Measurements from ENCODE around the gene TPPP2. TPM values are rescaled to one million over a fixed set of nuclear protein-coding genes. Genes with fewer than 3 reads are reported as not detected.
"Not testable (repeated sequence)": the region's sequence is repeated elsewhere in the genome, so short reads cannot be mapped to it uniquely, and the experiment has no call there.

TPPP2 gene
- total RNA-seq, 1 donor from 2014 or later, result not detected

DNA sequence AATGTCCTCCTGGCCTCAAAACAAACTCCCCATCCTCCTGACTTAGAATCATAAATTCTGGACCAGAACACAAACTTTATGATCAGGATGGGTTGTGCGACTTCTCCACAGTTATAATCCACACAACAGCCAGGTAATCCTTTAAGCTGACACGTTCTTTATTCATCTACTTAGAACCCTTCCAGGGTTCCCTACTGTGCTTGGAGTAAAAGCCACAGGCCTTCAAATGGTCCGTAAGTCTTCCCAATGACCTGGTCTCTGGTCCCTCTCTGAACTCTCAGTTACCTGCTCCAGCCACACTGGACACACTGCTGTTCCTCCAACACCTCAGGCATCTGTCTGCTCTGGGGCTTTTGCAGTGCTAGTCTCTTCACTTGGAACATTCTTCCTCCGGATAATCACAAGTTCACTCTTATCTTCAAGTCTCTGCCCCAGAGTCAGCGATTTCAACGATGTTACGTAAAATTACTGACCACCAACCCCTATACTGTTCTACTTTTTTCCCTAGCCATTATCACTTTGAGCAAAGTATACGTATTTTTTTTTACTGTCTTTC lies 10.4 kb downstream of the TPPP2 start:
- no peak overlapping the region for H3K27ac ChIP-seq
- no peak overlapping the region for H3K4me3 ChIP-seq
- peaks cover 5 to 16% of the 10 kb centered on the region in 2 donors for H3K4me1 ChIP-seq
- H3K36me3 ChIP-seq, result no peaks in the 10 kb centered on the region
- intact Hi-C loops (cut with DNase I), result loop anchor here (1.0 to 5.0 kb wide), 2 partner anchors 26 to 183 kb away; no protein-coding TSS in a partner anchor
- DNase-seq (ENCODE audit: low spot score in 2 of 2), result no peak
- H3K27me3 ChIP-seq, result no peaks in the 10 kb centered on the region
- no peaks in the 10 kb centered on the region for H3K9me3 ChIP-seq
- TF ChIP-seq, protein P1, sequence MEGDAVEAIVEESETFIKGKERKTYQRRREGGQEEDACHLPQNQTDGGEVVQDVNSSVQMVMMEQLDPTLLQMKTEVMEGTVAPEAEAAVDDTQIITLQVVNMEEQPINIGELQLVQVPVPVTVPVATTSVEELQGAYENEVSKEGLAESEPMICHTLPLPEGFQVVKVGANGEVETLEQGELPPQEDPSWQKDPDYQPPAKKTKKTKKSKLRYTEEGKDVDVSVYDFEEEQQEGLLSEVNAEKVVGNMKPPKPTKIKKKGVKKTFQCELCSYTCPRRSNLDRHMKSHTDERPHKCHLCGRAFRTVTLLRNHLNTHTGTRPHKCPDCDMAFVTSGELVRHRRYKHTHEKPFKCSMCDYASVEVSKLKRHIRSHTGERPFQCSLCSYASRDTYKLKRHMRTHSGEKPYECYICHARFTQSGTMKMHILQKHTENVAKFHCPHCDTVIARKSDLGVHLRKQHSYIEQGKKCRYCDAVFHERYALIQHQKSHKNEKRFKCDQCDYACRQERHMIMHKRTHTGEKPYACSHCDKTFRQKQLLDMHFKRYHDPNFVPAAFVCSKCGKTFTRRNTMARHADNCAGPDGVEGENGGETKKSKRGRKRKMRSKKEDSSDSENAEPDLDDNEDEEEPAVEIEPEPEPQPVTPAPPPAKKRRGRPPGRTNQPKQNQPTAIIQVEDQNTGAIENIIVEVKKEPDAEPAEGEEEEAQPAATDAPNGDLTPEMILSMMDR (IDR thresholded peaks at IDR 0.05), result no peak

DNA sequence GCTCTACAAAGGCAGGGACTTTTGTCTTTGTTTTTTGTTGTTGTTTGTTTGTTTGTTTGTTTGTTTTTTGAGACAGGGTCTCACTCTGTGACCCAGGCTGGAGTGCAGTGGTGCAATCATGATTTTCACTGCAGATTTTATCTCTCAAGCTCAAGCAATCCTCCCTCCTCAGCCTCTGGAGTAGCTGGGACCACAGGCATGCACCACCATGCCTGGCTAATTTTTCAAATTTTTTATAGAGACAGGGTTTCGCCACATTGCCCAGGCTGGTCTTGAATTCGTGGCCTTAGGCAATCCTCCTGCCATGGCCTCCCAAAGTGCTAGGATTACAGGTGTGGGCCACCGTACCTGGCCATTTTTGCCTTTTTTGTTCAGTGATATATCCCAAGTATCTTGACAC lies 10.9 kb downstream of the TPPP2 start:
- intact Hi-C loops (cut with DNase I), result loop anchor here (1.0 to 5.0 kb wide), 2 partner anchors 27 to 184 kb away; no protein-coding TSS in a partner anchor
- H3K27me3 ChIP-seq; H3K4me3 ChIP-seq; H3K36me3 ChIP-seq; H3K9me3 ChIP-seq; DNase-seq (ENCODE audit: low spot score in 2 of 2); H3K27ac ChIP-seq: not testable (repeated sequence)
- peaks cover 5 to 16% of the 10 kb centered on the region in 2 donors for H3K4me1 ChIP-seq

DNA sequence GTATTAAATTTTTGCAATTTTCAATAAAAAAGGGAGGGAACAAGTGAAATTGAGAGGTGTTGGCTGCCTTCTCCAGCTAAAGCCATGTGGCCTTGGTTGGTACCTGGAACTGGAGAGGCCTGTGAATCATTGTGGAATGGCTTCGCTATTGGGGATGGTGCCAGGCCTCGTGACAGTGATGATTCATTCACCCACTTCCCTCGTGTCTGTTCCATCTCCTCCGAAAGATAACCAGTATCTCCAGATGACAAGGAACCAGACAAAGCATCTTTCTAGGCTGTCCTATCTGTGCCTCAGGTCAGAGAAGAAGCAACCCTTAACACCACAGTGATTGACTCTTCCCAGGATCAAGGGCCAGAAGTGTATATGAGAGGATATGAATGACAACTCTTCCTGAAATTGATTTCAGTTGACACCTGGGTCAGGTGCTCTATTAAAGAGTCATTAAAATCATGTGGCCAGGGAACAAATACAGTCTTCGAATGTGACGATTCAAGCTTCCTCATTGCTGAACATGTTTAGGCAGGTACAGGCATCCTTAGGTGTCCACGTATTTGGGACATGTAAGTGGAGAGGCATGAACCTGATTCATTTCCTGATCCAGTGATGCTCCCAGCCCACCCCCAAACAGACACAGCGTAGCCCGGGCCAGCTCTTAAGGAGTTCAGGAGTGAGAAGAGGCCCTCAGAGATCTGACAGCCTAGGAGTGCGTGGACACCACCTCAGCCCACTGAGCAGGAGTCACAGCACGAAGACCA lies 11.8 kb downstream of the TPPP2 start, which contains the start of gene RNASE7:
RNASE7 (plus strand) TSS at position 687 of the 758 bp plus-strand sequence. CDS start 631 bp downstream, outside the sequence.
- Histone ChIP-seq H3K27me3 (no peaks in the 10 kb centered on the region), H3K4me3 (no peak within 1 kb of the TSS), H3K9me3 (no peaks in the 10 kb centered on the region), H3K36me3 (no peaks in the 10 kb centered on the region), H3K27ac (no peak within 1 kb of the TSS), H3K4me1 (peaks cover 5 to 16% of the 10 kb centered on the region in 2 donors)
- intact Hi-C loops (cut with DNase I), result loop anchor here (5.0 kb wide), 1 partner anchor 185 kb away; no protein-coding TSS in a partner anchor
- DNase-seq (ENCODE audit: low spot score in 2 of 2), result no peak
- TF ChIP-seq, protein P1 (IDR thresholded peaks at IDR 0.05), result no peak

DNA sequence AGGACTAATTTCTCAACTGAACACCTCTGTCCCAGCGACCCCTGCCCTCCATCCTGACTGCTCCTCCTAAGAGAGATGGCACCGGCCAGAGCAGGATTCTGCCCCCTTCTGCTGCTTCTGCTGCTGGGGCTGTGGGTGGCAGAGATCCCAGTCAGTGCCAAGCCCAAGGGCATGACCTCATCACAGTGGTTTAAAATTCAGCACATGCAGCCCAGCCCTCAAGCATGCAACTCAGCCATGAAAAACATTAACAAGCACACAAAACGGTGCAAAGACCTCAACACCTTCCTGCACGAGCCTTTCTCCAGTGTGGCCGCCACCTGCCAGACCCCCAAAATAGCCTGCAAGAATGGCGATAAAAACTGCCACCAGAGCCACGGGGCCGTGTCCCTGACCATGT lies 12.9 kb downstream of the TPPP2 start:
- TF ChIP-seq, protein P1 (IDR thresholded peaks at IDR 0.05), result no peak
- intact Hi-C loops (cut with DNase I), result loop anchor here (5.0 kb wide), 1 partner anchor 186 kb away; no protein-coding TSS in a partner anchor
- no peak overlapping the region for H3K4me3 ChIP-seq
- no peak for DNase-seq (ENCODE audit: low spot score in 2 of 2)
- H3K36me3 ChIP-seq, result no peaks in the 10 kb centered on the region
- H3K9me3 ChIP-seq, result no peaks in the 10 kb centered on the region
- peaks cover 5 to 16% of the 10 kb centered on the region in 2 donors for H3K4me1 ChIP-seq
- H3K27me3 ChIP-seq, result no peaks in the 10 kb centered on the region
- H3K27ac ChIP-seq, result no peak overlapping the region

DNA sequence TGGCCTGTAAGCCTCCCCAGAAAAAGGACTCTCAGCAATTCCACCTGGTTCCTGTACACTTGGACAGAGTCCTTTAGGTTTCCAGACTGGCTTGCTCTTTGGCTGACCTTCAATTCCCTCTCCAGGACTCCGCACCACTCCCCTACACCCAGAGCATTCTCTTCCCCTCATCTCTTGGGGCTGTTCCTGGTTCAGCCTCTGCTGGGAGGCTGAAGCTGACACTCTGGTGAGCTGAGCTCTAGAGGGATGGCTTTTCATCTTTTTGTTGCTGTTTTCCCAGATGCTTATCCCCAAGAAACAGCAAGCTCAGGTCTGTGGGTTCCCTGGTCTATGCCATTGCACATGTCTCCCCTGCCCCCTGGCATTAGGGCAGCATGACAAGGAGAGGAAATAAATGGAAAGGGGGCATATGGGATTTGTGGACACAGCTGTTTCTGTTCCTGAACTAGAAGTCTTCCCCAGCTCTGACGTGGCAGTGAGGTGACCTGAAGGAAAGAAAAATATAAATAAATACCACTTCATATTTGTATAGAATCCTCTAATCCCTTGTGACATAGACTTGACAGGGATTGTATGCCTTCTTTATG lies 13.5 kb downstream of the TPPP2 start:
- H3K4me3 ChIP-seq, result no peak overlapping the region
- no peaks in the 10 kb centered on the region for H3K36me3 ChIP-seq
- TF ChIP-seq, protein P1 (IDR thresholded peaks at IDR 0.05), result no peak
- no peak for DNase-seq (ENCODE audit: low spot score in 2 of 2)
- intact Hi-C loops (cut with DNase I), result loop anchor here (5.0 kb wide), 1 partner anchor 186 kb away; no protein-coding TSS in a partner anchor
- no peaks in the 10 kb centered on the region for H3K27me3 ChIP-seq
- no peak overlapping the region for H3K27ac ChIP-seq
- H3K4me1 ChIP-seq, result peaks cover 5 to 14% of the 10 kb centered on the region in 2 donors
- no peaks in the 10 kb centered on the region for H3K9me3 ChIP-seq

All from ascending aorta (tissue), 2 donors.